ENCODE data around the gene LDLRAD4. TPM values are rescaled to one million over a fixed set of nuclear protein-coding genes. Genes with fewer than 3 reads are reported as not detected.

Gene LDLRAD4
- total and polyA plus RNA-seq, 2 experiments from 2014 or later = 0.73 to 1.9 TPM

- ATAC-seq (no peak), DNase-seq (ENCODE audit: low spot score) (no peak)
- no peak for TF ChIP-seq ZNF462 (CRISPR knock-in tag; IDR thresholded peaks at IDR 0.05)
- TF ChIP-seq EZH2 (IDR thresholded peaks at IDR 0.05; ENCODE audit: low read depth, unreplicated experiment) = no peak
- TF ChIP-seq JUNB (IDR thresholded peaks at IDR 0.05; ENCODE audit: unreplicated experiment) = no peak
- TF ChIP-seq EZH2phosphoT487 (IDR thresholded peaks at IDR 0.05; ENCODE audit: unreplicated experiment) = no peak
- TF ChIP-seq CREB1 (CRISPR knock-in tag; IDR thresholded peaks at IDR 0.05; ENCODE audit: low read depth) = no peak
- no peak for TF ChIP-seq ETS1 (IDR thresholded peaks at IDR 0.05)
- H3K79me2 ChIP-seq (replicated peaks; ENCODE audit: insufficient read depth) = no peaks in the 10 kb centered on the region
- Mint-ChIP-seq H3K36me3 (ENCODE audit: low read depth) (no peaks in the 10 kb centered on the region), H3K4me3 (no peak overlapping the region), H3K27ac (no peak overlapping the region; the same call in 1 of the 2 replicates), H3K4me1 (peaks cover 2% of the 10 kb centered on the region; the same call in 1 of the 3 replicates), H3K9me3 (no peaks in the 10 kb centered on the region), H3K27me3 (ENCODE audit: insufficient read depth, low read depth, poor library complexity) (peaks cover 2% of the 10 kb centered on the region)
- no peaks in the 10 kb centered on the region for H3K4me1 ChIP-seq (ENCODE audit: insufficient read depth)
- H3F3A ChIP-seq (replicated peaks; ENCODE audit: low read depth) = no peaks in the 10 kb centered on the region
- no peak overlapping the region for H3K4me3 ChIP-seq
- H3K27me3 ChIP-seq (ENCODE audit: insufficient read depth) = no peaks in the 10 kb centered on the region
- H3K4me2 ChIP-seq = no peak overlapping the region
- no peaks in the 10 kb centered on the region for H3K36me3 ChIP-seq (ENCODE audit: insufficient read depth)
- H4K20me1 ChIP-seq (replicated peaks; ENCODE audit: insufficient read depth) = no peaks in the 10 kb centered on the region
- H3K9me2 ChIP-seq (ENCODE audit: insufficient read depth) = no peaks in the 10 kb centered on the region
- no peak overlapping the region for H3K27ac ChIP-seq (ENCODE audit: low read depth)
- no peak overlapping the region for H2AFZ ChIP-seq
Measured at GRCh38 chr18:13291745-13292447, 73.3 kb downstream of the LDLRAD4 start.

Measured in GM23338 (cell line).